Measurements from ENCODE around the gene DLK2. TPM values are rescaled to one million over a fixed set of nuclear protein-coding genes. Genes with fewer than 3 reads are reported as not detected.
A peak's percentile ranks its signal among the peaks of the same experiment; 100 is the strongest.

The DLK2 gene
- total and polyA plus RNA-seq, 2 experiments from 2014 or later, result 0.21 to 0.47 TPM

GRCh38 chr6:43453831-43454230 lies 1.5 kb downstream of the DLK2 start:
- peaks cover 4% of the 10 kb centered on the region; the same call in 1 of the 2 replicates for H4K20me1 ChIP-seq (replicated peaks; ENCODE audit: insufficient read depth)
- H3F3A ChIP-seq (replicated peaks; ENCODE audit: low read depth), result 0 out of 2 replicates have a peak, but pooled peaks cover 7% of the 10 kb centered on the region
- H3K27ac ChIP-seq (ENCODE audit: low read depth), result no peak overlapping the region
- H3K9me2 ChIP-seq (ENCODE audit: insufficient read depth), result no peaks in the 10 kb centered on the region
- H3K36me3 ChIP-seq (ENCODE audit: insufficient read depth), result no peaks in the 10 kb centered on the region
- no peaks in the 10 kb centered on the region for H3K79me2 ChIP-seq (replicated peaks; ENCODE audit: insufficient read depth)
- H3K4me2 ChIP-seq, result 0 out of 2 replicates have a peak overlapping the region, but pooled peaks have one; percentile 97
- no peak overlapping the region for H3K4me3 ChIP-seq
- Mint-ChIP-seq H3K4me3 (peak overlapping the region; percentile 73; the same call in 1 of the 3 replicates), H3K9me3 (peaks cover 3% of the 10 kb centered on the region; the same call in 2 of the 3 replicates), H3K27me3 (ENCODE audit: insufficient read depth, low read depth, poor library complexity) (peaks cover 45% of the 10 kb centered on the region), H3K27ac (no peak overlapping the region), H3K36me3 (ENCODE audit: low read depth) (peaks cover 2% of the 10 kb centered on the region; the same call in 2 of the 3 replicates), H3K4me1 (peaks cover 11% of the 10 kb centered on the region)
- ATAC-seq (no peak), DNase-seq (ENCODE audit: low spot score) (no peak)
- no peak overlapping the region for H2AFZ ChIP-seq
- TF ChIP-seq STAT1 (IDR thresholded peaks at IDR 0.05; ENCODE audit: unreplicated experiment) (no peak), NANOG (IDR thresholded peaks at IDR 0.05; ENCODE audit: borderline replicate concordance) (no peak), ZNF114 (CRISPR knock-in tag; IDR thresholded peaks at IDR 0.05) (no peak), POLR2AphosphoS5 (IDR thresholded peaks at IDR 0.05; ENCODE audit: low read depth) (no peak), CREB1 (CRISPR knock-in tag; IDR thresholded peaks at IDR 0.05; ENCODE audit: low read depth) (no peak)
- TF ChIP-seq, protein P1, sequence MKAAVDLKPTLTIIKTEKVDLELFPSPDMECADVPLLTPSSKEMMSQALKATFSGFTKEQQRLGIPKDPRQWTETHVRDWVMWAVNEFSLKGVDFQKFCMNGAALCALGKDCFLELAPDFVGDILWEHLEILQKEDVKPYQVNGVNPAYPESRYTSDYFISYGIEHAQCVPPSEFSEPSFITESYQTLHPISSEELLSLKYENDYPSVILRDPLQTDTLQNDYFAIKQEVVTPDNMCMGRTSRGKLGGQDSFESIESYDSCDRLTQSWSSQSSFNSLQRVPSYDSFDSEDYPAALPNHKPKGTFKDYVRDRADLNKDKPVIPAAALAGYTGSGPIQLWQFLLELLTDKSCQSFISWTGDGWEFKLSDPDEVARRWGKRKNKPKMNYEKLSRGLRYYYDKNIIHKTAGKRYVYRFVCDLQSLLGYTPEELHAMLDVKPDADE (IDR thresholded peaks at IDR 0.05), result no peak
- TF ChIP-seq, protein P2, sequence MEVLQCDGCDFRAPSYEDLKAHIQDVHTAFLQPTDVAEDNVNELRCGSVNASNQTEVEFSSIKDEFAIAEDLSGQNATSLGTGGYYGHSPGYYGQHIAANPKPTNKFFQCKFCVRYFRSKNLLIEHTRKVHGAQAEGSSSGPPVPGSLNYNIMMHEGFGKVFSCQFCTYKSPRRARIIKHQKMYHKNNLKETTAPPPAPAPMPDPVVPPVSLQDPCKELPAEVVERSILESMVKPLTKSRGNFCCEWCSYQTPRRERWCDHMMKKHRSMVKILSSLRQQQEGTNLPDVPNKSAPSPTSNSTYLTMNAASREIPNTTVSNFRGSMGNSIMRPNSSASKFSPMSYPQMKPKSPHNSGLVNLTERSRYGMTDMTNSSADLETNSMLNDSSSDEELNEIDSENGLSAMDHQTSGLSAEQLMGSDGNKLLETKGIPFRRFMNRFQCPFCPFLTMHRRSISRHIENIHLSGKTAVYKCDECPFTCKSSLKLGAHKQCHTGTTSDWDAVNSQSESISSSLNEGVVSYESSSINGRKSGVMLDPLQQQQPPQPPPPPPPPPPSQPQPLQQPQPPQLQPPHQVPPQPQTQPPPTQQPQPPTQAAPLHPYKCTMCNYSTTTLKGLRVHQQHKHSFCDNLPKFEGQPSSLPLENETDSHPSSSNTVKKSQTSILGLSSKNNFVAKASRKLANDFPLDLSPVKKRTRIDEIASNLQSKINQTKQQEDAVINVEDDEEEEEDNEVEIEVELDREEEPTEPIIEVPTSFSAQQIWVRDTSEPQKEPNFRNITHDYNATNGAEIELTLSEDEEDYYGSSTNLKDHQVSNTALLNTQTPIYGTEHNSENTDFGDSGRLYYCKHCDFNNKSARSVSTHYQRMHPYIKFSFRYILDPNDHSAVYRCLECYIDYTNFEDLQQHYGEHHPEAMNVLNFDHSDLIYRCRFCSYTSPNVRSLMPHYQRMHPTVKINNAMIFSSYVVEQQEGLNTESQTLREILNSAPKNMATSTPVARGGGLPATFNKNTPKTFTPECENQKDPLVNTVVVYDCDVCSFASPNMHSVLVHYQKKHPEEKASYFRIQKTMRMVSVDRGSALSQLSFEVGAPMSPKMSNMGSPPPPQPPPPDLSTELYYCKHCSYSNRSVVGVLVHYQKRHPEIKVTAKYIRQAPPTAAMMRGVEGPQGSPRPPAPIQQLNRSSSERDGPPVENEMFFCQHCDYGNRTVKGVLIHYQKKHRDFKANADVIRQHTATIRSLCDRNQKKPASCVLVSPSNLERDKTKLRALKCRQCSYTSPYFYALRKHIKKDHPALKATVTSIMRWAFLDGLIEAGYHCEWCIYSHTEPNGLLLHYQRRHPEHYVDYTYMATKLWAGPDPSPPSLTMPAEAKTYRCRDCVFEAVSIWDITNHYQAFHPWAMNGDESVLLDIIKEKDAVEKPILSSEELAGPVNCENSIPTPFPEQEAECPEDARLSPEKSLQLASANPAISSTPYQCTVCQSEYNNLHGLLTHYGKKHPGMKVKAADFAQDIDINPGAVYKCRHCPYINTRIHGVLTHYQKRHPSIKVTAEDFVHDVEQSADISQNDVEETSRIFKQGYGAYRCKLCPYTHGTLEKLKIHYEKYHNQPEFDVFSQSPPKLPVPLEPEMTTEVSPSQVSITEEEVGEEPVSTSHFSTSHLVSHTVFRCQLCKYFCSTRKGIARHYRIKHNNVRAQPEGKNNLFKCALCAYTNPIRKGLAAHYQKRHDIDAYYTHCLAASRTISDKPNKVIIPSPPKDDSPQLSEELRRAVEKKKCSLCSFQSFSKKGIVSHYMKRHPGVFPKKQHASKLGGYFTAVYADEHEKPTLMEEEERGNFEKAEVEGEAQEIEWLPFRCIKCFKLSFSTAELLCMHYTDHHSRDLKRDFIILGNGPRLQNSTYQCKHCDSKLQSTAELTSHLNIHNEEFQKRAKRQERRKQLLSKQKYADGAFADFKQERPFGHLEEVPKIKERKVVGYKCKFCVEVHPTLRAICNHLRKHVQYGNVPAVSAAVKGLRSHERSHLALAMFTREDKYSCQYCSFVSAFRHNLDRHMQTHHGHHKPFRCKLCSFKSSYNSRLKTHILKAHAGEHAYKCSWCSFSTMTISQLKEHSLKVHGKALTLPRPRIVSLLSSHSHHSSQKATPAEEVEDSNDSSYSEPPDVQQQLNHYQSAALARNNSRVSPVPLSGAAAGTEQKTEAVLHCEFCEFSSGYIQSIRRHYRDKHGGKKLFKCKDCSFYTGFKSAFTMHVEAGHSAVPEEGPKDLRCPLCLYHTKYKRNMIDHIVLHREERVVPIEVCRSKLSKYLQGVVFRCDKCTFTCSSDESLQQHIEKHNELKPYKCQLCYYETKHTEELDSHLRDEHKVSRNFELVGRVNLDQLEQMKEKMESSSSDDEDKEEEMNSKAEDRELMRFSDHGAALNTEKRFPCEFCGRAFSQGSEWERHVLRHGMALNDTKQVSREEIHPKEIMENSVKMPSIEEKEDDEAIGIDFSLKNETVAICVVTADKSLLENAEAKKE (CRISPR knock-in tag; IDR thresholded peaks at IDR 0.05), result no peak
- no peaks in the 10 kb centered on the region for H3K4me1 ChIP-seq (ENCODE audit: insufficient read depth)
- peaks cover 42% of the 10 kb centered on the region for H3K27me3 ChIP-seq (ENCODE audit: insufficient read depth)

All from GM23338 (cell line).